KBM-7 (cell line): ENCODE results near the gene FKBP10.

Source experiments
- DNase-seq: peaks from one replicate; pipeline ENCODE4 v3.0.0-alpha.2; 2015
- in situ Hi-C: fragments of 300-500 bp; cut with MboI; formaldehyde crosslinking; loops from 2 replicates; pipeline ENCODE4 v1.14.3; 2020; ENCODE audit warnings: low sequenced_read_pairs, low pct_unique_long_range_greater_than_20kb, mixed read lengths

The FKBP10 gene

DNA sequence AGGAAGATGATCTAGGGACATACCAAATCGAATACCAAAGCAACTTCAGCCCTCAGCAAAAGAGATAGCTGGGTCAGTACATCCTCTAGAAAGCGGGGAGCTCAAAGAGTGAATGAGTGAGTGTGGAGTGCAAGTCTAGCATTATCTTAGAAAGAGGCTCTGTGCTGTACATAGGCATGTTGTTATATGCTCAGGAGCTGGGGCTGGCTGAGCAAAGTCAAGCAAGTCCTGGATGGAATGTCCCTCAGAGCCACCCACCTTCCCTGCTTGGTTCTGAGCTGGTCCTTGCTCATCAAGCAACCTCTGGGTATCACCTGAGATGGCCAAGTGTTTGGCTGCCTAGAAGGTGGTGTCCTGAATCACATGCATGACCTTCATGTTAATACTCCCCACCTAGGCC is 57.3 kb downstream of the FKBP10 start:
- in situ Hi-C loops: no loop called here
- DNase-seq: no peak

DNA sequence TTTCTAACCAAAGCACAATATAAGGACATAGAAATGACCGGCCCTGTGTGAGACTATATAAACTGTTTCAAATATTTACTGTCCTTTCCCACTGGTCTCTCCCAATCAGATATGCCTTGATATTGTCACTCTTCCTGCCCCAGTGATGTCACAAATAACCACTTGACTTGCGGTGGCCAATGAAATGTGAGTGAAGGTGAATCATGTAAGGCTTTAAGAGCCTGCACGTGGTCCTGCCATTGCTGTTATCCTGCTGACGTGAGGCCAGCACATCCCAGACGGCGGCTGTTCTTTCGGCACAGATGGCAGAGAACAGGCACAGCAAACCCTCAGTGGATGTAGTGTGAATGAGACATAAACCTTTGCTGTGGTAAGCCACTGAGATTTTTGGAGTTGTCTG is 57.8 kb downstream of the FKBP10 start:
- in situ Hi-C loops: no loop called here
- DNase-seq: no peak

DNA sequence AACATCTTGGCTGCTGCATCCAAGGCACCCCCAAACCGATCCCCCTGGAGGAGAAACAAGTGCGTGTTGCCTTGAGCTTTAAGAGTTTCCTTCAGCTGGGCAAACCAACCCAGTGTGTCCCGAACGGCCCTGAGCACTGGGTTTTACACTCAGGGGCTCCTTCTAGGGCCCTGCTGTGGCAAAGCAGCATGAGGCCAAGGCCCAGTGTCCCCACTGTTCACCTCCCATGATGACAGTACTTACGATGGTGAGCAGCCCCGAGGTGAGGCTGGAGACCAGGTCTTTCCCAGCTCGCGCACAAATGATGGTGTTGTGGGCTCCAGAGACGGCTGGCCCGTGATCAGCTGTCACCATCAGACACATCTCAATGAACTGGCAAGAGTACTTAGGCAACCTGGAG is 59.0 kb downstream of the FKBP10 start:
- no peak for DNase-seq
- in situ Hi-C loops: no loop called here
